ENCODE measurements around the gene TBC1D22A. TPM values are rescaled to one million over a fixed set of nuclear protein-coding genes. Genes with fewer than 3 reads are reported as not detected.

Gene TBC1D22A
- total RNA-seq, 8 experiments from 2014 or later, result 6.6 to 31.4 (median 12.3) TPM

- no peak overlapping the region for H3K27ac ChIP-seq
- no peak overlapping the region for H3K4me3 ChIP-seq
- H3K4me1 ChIP-seq (replicated peaks in 1 of 2), result no peaks in the 10 kb centered on the region
- in situ Hi-C loops (cut with MboI; ENCODE audit: low pct_unique_long_range_greater_than_20kb in 2 of 9, low sequenced_read_pairs in 9 of 9, unreplicated experiment in 9 of 9), result no loop called here
- 46 to 81% (median 68%) methylated on average over 1 to 14 of the region's 28 CpGs; no CpG with 5 or more reads in 1 of the 10 experiments for WGBS, 10 experiments
- peak in 1 of 8 experiments; percentile 37 for ATAC-seq (replicated peaks in 6 of 8)
Observed at GRCh38 chr22:47204002-47204979, 441.8 kb downstream of the TBC1D22A start.

DNA sequence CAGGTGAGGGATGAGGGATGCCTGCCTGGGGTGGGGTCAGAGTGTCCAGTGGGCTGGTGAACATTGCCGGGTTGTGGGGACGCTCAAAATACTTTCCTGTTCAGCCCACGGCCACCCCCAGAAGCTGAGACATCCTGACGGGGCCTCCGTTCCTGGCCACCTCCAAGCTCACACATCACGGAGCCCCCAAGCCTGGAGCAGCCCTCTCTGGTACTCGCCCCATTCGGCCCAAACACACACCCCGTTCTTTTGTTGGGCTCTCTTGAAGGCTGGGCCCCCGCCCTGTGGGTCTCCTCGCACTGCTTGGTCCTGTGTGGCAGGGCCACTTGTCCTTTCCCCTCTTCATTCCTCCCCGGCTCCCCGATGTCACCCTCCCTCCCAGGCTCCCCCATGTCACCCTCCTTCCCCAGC lies 442.6 kb downstream of the TBC1D22A start:
- H3K4me3 ChIP-seq, result no peak overlapping the region
- ATAC-seq (replicated peaks in 6 of 8), result no peak
- no peaks in the 10 kb centered on the region for H3K4me1 ChIP-seq (replicated peaks in 1 of 2)
- no peak overlapping the region for H3K27ac ChIP-seq
- in situ Hi-C loops (cut with MboI; ENCODE audit: low pct_unique_long_range_greater_than_20kb in 2 of 9, low sequenced_read_pairs in 9 of 9, unreplicated experiment in 9 of 9), result no loop called here
- no CpG with 5 or more reads among the region's 13 CpGs for WGBS, 10 experiments

- in situ Hi-C loops (cut with MboI; ENCODE audit: low pct_unique_long_range_greater_than_20kb in 2 of 9, low sequenced_read_pairs in 9 of 9, unreplicated experiment in 9 of 9), result no loop called here
- no peak overlapping the region for H3K27ac ChIP-seq
- no peaks in the 10 kb centered on the region for H3K4me1 ChIP-seq (replicated peaks in 1 of 2)
- H3K4me3 ChIP-seq, result no peak overlapping the region
- ATAC-seq (replicated peaks in 6 of 8), result no peak
- WGBS, 10 experiments, result 40 to 73% (median 63%) methylated on average over 2 to 5 of the region's 10 CpGs; no CpG with 5 or more reads in 7 of the 10 experiments
Observed at GRCh38 chr22:47205554-47205953, 443.1 kb downstream of the TBC1D22A start.

GRCh38 chr22:47206164-47206563 lies 443.7 kb downstream of the TBC1D22A start:
- H3K4me3 ChIP-seq, result no peak overlapping the region
- peak in 3 of 8 experiments; percentile 74 to 78 (median 75) for ATAC-seq (replicated peaks in 6 of 8)
- 17 to 88% (median 56%) methylated on average over 1 to 2 of the region's 3 CpGs; no CpG with 5 or more reads in 3 of the 10 experiments for WGBS, 10 experiments
- no peaks in the 10 kb centered on the region for H3K4me1 ChIP-seq (replicated peaks in 1 of 2)
- in situ Hi-C loops (cut with MboI; ENCODE audit: low pct_unique_long_range_greater_than_20kb in 2 of 9, low sequenced_read_pairs in 9 of 9, unreplicated experiment in 9 of 9), result no loop called here
- H3K27ac ChIP-seq, result no peak overlapping the region

DNA sequence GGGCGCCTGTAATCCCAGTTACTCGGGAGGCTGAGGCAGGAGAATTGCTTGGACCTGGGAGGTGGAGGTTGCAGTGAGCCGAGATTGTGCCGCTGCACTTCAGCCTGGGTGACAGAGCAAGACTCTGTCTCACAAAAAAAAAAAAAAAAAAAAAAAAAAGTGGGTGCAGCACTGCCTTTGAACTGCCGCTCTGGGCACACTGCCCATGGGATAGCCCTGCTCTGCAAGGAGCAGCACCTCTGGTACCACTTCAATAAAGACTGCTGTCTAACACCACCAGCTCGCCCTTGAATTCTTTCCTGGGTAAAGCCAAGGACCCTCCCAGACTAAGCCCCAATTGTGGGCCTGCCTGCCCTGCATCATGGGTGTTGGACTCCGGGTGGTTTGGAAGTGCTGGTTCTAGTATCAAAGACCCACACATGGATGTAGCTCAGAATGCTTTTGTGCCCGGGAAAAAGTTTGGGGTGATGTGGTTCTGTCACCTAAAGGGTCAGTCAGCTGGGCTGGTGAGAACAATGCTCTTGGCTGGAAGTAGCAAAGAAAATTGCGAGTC lies 444.3 kb downstream of the TBC1D22A start:
- in situ Hi-C loops (cut with MboI; ENCODE audit: low pct_unique_long_range_greater_than_20kb in 2 of 9, low sequenced_read_pairs in 9 of 9, unreplicated experiment in 9 of 9), result no loop called here
- Histone ChIP-seq H3K27ac (no peak overlapping the region), H3K4me3 (no peak overlapping the region), H3K4me1 (replicated peaks in 1 of 2) (no peaks in the 10 kb centered on the region)
- no peak for ATAC-seq (replicated peaks in 6 of 8)
- 0 to 80% (median 60%) methylated on average over 1 to 5 of the region's 9 CpGs; no CpG with 5 or more reads in 3 of the 10 experiments for WGBS, 10 experiments

DNA sequence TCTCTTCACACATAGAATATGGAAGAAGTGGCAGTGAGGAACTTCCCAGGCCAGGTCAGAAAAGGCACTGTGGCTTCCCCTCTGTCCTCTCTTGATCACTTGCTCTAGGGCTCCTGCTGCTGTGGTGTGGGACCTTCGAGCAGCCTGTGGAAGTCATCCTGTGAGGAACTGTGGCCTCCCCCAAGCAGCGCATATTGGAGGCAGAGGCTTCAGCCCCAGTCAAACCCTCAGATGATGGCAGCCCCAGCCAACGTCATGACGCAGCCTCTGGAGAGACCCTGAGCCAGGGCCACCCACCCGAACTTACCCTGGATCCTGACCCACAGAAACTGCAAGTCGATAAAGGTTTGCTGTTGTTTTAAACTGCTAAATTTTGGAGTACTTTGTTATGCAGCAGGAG lies 444.9 kb downstream of the TBC1D22A start:
- 28 to 85% (median 47%) methylated on average over 1 to 4 of the region's 6 CpGs; no CpG with 5 or more reads in 4 of the 10 experiments for WGBS, 10 experiments
- in situ Hi-C loops (cut with MboI; ENCODE audit: low pct_unique_long_range_greater_than_20kb in 2 of 9, low sequenced_read_pairs in 9 of 9, unreplicated experiment in 9 of 9), result no loop called here
- no peaks in the 10 kb centered on the region for H3K4me1 ChIP-seq (replicated peaks in 1 of 2)
- H3K27ac ChIP-seq, result no peak overlapping the region
- H3K4me3 ChIP-seq, result no peak overlapping the region
- no peak for ATAC-seq (replicated peaks in 6 of 8)

GRCh38 chr22:47207846-47208554 lies 445.6 kb downstream of the TBC1D22A start:
- Histone ChIP-seq H3K27ac (no peak overlapping the region), H3K4me1 (replicated peaks in 1 of 2) (no peaks in the 10 kb centered on the region), H3K4me3 (no peak overlapping the region)
- ATAC-seq (replicated peaks in 6 of 8), result no peak
- WGBS, 10 experiments, result 50 to 100% (median 74%) methylated on average over 1 to 5 of the region's 12 CpGs; no CpG with 5 or more reads in 4 of the 10 experiments
- in situ Hi-C loops (cut with MboI; ENCODE audit: low pct_unique_long_range_greater_than_20kb in 2 of 9, low sequenced_read_pairs in 9 of 9, unreplicated experiment in 9 of 9), result no loop called here

DNA sequence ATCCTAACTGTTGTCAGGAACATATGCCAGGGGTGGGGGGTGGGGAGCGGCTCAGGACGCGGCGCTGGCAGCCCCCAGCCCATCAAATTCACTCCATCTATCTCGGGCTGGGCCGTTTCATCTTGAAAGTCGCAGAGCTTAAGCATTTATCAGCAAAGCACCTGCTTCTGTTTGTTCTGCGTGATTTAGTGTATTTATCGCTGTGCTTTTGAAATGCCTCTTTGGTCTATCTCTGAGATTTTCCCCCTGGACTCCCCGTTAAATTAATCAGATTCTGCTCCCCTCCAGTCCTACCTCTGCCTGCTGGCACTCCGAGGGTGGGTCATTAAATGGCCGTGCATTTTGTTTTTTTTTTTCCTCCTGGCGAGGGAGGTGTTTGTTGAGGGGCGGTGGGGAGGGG lies 446.2 kb downstream of the TBC1D22A start:
- in situ Hi-C loops (cut with MboI; ENCODE audit: low pct_unique_long_range_greater_than_20kb in 2 of 9, low sequenced_read_pairs in 9 of 9, unreplicated experiment in 9 of 9), result no loop called here
- H3K4me1 ChIP-seq (replicated peaks in 1 of 2), result no peaks in the 10 kb centered on the region
- no peak for ATAC-seq (replicated peaks in 6 of 8)
- H3K27ac ChIP-seq, result no peak overlapping the region
- no peak overlapping the region for H3K4me3 ChIP-seq
- 37 to 100% (median 57%) methylated on average over 1 to 5 of the region's 14 CpGs; no CpG with 5 or more reads in 2 of the 10 experiments for WGBS, 10 experiments

DNA sequence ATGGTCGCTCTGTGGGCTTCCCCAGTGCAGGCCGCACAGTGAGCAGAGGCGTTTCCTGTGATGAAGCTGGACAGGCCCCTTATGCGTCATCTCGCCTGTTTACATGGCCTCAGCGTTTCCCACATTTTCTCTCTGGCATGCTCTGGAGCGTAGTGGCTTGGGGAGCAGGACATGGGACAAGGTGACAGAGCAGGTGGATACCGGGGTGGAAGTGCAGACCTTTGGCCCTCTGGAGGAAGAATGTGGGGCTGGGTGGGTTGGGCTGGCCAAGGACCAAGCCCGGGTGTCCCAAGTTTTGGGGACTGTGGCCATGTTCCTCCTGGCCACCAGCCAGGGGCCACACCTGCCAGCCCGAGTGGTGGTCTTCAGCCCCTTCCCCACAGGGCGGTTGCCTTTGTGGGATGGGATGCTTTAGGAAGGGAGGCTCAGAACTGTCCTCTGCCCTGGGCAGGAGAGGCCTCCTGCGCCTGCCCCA lies 446.6 kb downstream of the TBC1D22A start:
- Histone ChIP-seq H3K4me3 (no peak overlapping the region), H3K27ac (no peak overlapping the region), H3K4me1 (replicated peaks in 1 of 2) (no peaks in the 10 kb centered on the region)
- peak in 6 of 8 experiments; percentile 34 to 96 (median 94) for ATAC-seq (replicated peaks in 6 of 8)
- WGBS, 10 experiments, result 40 to 60% (median 60%) methylated on average over 1 to 2 of the region's 12 CpGs; no CpG with 5 or more reads in 7 of the 10 experiments
- in situ Hi-C loops (cut with MboI; ENCODE audit: low pct_unique_long_range_greater_than_20kb in 2 of 9, low sequenced_read_pairs in 9 of 9, unreplicated experiment in 9 of 9), result no loop called here

DNA sequence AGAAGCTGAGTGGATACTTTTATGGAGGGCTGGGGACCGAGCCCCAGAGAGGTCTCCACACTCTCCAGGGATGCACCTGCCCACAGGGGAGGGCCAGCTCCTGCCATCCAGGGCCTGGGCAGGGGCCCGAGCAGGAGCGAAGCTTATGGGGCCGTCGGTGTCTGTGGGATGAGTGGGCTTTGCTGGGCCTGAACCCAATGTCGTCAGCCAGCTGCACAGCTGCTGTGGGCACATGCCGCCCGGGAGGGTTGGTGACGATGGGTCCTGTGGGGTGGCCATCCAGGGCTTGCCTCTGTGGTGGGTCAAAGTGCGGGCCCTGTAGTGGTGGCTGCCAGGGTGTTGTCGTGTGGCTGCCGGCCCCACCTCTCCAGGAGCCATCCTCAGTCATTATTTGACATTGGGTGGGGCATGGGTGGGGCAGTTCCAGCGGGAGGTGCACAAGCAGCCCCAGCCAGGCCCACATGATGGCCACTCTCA lies 447.1 kb downstream of the TBC1D22A start:
- in situ Hi-C loops (cut with MboI; ENCODE audit: low pct_unique_long_range_greater_than_20kb in 2 of 9, low sequenced_read_pairs in 9 of 9, unreplicated experiment in 9 of 9), result no loop called here
- no peak overlapping the region for H3K4me3 ChIP-seq
- no peak for ATAC-seq (replicated peaks in 6 of 8)
- H3K27ac ChIP-seq, result no peak overlapping the region
- H3K4me1 ChIP-seq (replicated peaks in 1 of 2), result no peaks in the 10 kb centered on the region
- WGBS, 10 experiments, result 60% methylated on average over 1 of the region's 13 CpGs; no CpG with 5 or more reads in 9 of the 10 experiments

- no peak for ATAC-seq (replicated peaks in 6 of 8)
- Histone ChIP-seq H3K27ac (no peak overlapping the region), H3K4me1 (replicated peaks in 1 of 2) (no peaks in the 10 kb centered on the region), H3K4me3 (no peak overlapping the region)
- in situ Hi-C loops (cut with MboI; ENCODE audit: low pct_unique_long_range_greater_than_20kb in 2 of 9, low sequenced_read_pairs in 9 of 9, unreplicated experiment in 9 of 9), result no loop called here
- WGBS, 10 experiments, result 80 to 100% (median 80%) methylated on average over 1 to 10 of the region's 19 CpGs; no CpG with 5 or more reads in 7 of the 10 experiments
Observed at GRCh38 chr22:47210112-47210657, 447.7 kb downstream of the TBC1D22A start.

GRCh38 chr22:47210686-47211085 lies 448.2 kb downstream of the TBC1D22A start:
- WGBS, 10 experiments, result 40 to 100% (median 82%) methylated on average over 1 to 8 of the region's 9 CpGs; no CpG with 5 or more reads in 4 of the 10 experiments
- Histone ChIP-seq H3K4me3 (no peak overlapping the region), H3K27ac (no peak overlapping the region), H3K4me1 (replicated peaks in 1 of 2) (no peaks in the 10 kb centered on the region)
- no peak for ATAC-seq (replicated peaks in 6 of 8)
- in situ Hi-C loops (cut with MboI; ENCODE audit: low pct_unique_long_range_greater_than_20kb in 2 of 9, low sequenced_read_pairs in 9 of 9, unreplicated experiment in 9 of 9), result no loop called here

All from motor neuron (in vitro differentiated cells).